Activated gamma-delta T cell treated with anti-CD3 and anti-CD28 coated beads, Interleukin-2, amount 50 U/mL, for 16 hours (primary cell): Measurements from ENCODE around the gene BICRA.
"Not testable (repeated sequence)": the region's sequence is repeated elsewhere in the genome, so short reads cannot be mapped to it uniquely, and the experiment has no call there.

Source experiments
- DNase-seq: peaks from one replicate; pipeline ENCODE4 v3.0.0-alpha.2; 2020; ENCODE audit warnings: low read depth

The BICRA gene

GRCh38 chr19:47663911-47664771 is 55.2 kb downstream of the BICRA start:
- no peak for DNase-seq

DNA sequence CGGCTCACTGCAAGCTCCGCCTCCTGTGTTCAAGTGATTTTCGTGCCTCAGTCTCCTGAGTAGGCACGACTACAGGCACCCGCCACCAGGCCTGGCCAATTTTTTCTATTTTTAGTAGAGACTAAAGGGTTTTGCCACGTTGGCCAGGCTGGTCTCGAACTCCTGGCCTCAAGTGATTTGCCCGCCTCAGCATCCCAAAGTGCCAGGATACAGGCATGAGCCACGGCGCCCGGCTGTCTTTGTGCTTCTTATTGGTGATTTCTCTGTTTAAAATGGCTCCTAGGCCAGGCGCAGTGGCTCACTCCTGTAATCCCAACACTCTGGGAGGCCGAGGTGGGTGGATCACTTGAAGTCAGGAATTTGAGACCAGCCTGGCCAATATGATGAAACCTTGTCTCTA is 59.6 kb downstream of the BICRA start:
- DNase-seq, result not testable (repeated sequence)

GRCh38 chr19:47670736-47671135 is 61.8 kb downstream of the BICRA start:
- no peak for DNase-seq

DNA sequence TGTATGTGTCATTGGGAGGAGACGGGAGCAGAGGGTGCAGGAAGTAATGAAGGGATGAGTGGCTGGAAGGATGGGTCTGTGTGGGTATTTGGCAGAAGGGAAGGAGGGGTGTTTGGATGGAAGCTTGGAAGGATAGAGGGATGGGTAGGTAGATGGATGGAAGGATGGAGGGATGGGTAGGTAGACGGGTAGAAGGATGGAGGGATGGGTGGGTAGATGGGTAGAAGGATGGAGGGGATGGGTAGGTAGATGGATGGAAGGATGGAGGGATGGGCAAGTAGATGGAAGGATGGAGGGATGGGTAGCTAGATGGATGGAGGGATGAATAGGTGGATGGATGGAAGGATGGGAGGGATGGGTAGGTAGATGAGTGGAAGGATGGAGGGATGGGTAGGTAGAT is 62.6 kb downstream of the BICRA start:
- DNase-seq, result no peak

GRCh38 chr19:47673426-47673825 is 64.5 kb downstream of the BICRA start:
- DNase-seq, result no peak

- DNase-seq, result no peak
Measured at GRCh38 chr19:47674548-47674947, 65.6 kb downstream of the BICRA start.

GRCh38 chr19:47675271-47675670 is 66.3 kb downstream of the BICRA start:
- no peak for DNase-seq

GRCh38 chr19:47675859-47676258 is 66.9 kb downstream of the BICRA start:
- no peak for DNase-seq

GRCh38 chr19:47676811-47677210 is 67.9 kb downstream of the BICRA start:
- DNase-seq, result no peak

- no peak for DNase-seq
Measured at GRCh38 chr19:47679251-47679900, 70.4 kb downstream of the BICRA start.

- no peak for DNase-seq
Measured at GRCh38 chr19:47679922-47680857, 71.3 kb downstream of the BICRA start.

DNA sequence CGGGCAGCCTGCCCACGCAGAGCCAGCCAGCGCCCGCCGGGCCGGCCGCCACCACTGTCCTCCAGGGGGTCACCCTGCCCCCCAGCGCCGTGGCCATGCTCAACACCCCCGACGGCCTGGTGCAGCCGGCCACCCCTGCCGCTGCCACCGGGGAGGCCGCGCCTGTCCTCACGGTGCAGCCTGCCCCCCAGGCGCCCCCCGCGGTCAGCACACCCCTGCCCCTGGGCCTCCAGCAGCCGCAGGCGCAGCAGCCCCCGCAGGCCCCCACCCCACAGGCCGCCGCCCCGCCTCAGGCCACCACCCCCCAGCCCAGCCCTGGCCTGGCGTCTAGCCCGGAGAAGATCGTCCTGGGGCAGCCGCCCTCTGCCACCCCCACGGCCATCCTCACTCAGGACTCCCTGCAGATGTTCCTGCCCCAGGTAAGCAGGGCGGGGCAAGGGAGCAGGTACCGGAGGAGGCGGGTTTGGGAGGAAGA is 72.0 kb downstream of the BICRA start:
- no peak for DNase-seq

DNA sequence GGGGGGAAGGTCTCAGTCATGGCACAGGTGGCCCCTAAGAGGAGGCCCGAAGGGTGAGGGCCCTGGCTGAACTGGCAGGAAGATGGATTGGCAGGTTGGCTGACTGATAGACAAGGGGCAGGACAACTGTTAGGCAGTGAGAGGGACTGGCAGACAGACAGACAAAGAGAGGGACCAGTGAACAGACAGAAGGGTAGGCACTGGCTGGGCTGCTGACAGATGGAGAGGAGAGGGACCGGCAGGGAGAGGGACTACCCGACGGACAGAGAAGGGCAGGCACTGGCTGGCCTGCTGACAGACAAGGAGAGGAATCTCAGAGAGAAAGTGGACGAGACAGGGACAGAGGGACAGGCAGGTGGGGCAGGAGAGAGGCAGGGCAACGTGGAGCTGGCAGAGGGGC is 72.5 kb downstream of the BICRA start:
- DNase-seq, result no peak

DNA sequence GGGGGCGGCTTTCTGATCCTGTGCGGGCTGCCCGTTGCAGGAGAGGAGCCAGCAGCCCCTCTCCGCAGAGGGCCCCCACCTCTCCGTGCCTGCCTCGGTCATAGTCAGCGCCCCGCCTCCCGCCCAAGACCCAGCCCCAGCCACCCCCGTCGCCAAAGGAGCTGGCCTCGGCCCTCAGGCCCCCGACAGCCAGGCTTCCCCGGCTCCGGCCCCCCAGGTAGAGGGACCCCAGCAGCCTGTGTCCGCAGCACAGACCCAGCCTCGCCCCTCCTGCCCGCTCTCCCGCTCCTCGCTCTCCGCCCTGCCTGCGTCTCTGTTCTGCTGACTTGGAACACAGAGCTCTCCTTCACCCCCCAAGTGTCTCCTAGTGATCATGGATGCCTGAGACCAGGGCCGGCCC is 73.0 kb downstream of the BICRA start:
- DNase-seq, result no peak

DNA sequence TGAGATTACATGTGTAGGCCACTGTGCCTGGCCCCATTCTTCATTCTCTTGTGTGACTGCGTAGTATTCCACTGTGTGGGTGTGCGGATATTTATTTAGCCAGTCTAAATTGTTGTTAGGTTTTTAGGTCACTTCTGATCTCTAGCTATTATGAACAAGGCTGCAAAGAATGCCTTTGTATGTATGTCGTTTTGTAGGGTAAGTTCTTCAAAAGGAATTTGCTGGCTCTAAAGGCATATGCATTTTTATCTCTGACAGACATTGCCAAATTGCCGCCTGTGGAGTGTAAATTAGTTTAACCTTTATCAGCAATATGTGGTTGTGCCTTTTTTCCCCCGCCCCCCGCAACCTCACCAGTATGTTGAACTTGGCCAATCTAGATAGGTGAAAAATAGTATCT is 74.0 kb downstream of the BICRA start:
- no peak for DNase-seq

- DNase-seq, result no peak
Measured at GRCh38 chr19:47686679-47687450, 77.9 kb downstream of the BICRA start.

- DNase-seq, result no peak
Measured at GRCh38 chr19:47687906-47688305, 79.0 kb downstream of the BICRA start.

- DNase-seq, result no peak
Measured at GRCh38 chr19:47691090-47691489, 82.2 kb downstream of the BICRA start.

DNA sequence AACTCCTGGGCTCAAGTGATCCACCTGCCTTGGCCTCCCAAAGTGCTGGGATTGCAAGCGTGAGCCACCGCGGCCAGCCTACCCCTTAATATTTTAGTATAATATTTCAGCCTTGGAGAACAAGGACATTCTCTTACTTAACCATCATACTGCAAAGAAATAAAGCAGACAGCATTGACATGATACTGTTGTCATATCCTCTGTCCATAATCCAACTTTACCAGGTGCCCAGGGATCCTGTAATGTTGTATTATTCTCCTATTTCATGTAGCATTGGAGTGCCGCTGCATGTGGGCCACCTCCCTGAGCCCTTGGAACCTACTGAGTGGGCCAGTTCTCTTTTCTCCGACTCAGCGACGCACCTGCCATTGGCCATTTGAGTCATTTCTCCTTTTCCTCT is 82.8 kb downstream of the BICRA start:
- DNase-seq, result no peak

DNA sequence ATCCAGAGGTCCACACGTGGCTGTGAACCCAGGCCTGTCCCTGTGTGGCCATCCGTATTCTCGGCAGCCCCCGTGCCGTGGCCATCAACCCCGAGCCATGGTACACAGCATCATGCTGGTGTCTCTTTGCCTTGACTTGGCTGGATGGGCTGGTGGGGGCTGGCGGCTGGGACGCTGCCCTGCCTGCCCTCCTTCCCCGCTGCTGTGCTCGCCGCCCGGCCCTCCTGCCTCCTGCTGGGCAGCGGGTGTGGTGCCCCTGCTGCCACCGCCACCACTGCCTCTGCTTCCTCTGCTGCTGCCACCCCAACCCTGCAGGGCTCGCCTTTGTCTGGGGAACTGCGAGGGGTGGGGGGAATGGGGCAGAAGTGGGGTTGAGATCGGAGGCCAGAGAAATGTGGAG is 84.6 kb downstream of the BICRA start:
- no peak for DNase-seq

GRCh38 chr19:47693903-47694302 is 85.0 kb downstream of the BICRA start:
- no peak for DNase-seq
